HG03196 (cell line): ENCODE data around the gene FDX2.

ENCODE experiments used
- ATAC-seq: cut with Tn5 transposase; IDR thresholded peaks from one replicate; pipeline ENCODE4 v1.9.1; 2021; ENCODE audit not compliant: unreplicated experiment

Gene FDX2

GRCh38 chr19:10305139-10305806 lies 10.5 kb downstream of the FDX2 start:
- ATAC-seq: no peak

DNA sequence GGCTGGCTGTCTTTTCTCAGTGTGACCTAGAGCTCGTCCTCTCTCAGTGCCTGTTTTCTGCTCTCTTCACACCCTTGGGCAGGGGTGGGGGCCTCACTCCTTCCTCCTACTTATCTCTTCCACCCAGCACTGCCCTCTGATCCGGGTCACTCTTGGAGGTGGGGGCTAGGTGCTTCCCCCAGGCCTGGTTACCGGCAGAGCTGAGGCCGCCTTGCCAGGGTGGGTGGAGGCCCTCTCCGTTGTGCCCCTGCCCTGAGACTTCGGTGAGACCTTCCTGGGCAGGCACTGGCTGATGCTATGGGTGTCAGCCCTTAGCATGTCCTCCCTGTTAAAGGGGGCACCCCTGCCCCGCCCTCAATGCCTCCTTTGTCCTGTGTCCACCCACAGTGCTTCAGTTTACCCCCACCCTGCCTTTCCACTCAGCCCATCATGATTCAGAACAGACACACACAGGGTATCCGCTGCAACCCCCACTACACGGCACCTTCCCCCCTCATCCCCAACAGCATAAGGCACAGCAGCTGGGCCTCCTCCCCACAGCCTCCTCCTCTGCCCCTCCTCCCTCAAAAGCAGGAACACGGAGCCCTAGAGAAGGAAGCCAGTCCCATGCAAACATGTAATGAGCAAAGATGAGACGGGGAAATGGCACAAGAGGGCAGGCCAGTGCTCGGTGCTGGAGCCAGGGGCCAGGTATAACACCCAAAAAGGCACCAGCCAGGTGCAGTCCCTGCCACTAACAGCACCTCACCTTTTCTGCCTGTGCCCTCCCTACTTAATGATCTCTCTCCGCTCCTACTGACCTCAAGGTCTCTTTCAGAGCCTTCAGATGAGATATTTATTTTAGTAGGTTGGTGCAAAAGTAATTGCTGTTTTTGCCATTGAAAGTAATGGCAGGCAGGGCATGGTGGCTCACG lies 16.0 kb downstream of the FDX2 start:
- ATAC-seq: no peak

GRCh38 chr19:10295847-10296591 lies 19.8 kb downstream of the FDX2 start:
- no peak for ATAC-seq

DNA sequence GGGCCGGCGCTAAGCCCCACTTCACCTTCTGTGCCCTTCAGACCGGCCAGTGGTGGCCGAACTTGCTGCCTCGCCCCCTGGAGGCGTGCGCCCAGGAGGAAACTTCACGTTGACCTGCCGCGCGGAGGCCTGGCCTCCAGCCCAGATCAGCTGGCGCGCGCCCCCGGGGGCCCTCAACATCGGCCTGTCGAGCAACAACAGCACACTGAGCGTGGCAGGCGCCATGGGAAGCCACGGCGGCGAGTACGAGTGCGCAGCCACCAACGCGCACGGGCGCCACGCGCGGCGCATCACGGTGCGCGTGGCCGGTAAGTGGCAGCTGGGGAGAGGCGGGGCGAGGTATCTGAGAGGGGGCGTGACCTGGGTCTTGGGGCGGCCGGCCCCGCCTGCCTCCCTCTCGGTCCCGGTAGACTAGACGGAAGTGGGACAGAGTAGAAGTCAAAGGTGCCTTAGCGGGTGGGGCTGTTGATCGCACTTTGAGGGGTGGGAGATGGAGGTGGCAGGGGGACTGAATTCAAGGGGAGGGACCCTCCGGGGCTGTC lies 20.4 kb downstream of the FDX2 start:
- ATAC-seq: peak; percentile 40

- ATAC-seq: no peak
Measured at GRCh38 chr19:10294368-10294697, 21.5 kb downstream of the FDX2 start.

DNA sequence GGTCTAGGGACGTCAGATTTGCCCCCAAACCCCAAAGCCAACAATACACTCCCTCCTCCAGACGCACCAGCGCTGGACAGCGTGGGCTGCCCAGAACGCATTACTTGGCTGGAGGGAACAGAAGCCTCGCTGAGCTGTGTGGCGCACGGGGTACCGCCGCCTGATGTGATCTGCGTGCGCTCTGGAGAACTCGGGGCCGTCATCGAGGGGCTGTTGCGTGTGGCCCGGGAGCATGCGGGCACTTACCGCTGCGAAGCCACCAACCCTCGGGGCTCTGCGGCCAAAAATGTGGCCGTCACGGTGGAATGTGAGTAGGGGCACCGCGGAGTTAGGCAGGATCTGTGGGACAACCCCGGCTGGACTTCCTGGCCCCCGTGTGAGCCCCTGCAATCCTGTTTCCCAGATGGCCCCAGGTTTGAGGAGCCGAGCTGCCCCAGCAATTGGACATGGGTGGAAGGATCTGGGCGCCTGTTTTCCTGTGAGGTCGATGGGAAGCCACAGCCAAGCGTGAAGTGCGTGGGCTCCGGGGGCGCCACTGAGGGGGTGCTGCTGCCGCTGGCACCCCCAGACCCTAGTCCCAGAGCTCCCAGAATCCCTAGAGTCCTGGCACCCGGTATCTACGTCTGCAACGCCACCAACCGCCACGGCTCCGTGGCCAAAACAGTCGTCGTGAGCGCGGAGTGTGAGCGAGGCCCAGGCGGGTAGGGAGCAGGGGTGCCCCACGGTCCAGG lies 22.0 kb downstream of the FDX2 start:
- no peak for ATAC-seq

GRCh38 chr19:10292789-10293636 lies 22.8 kb downstream of the FDX2 start:
- ATAC-seq: no peak

GRCh38 chr19:10292206-10292788 lies 23.5 kb downstream of the FDX2 start:
- ATAC-seq: no peak

GRCh38 chr19:10291554-10292205 lies 24.1 kb downstream of the FDX2 start:
- ATAC-seq: no peak

DNA sequence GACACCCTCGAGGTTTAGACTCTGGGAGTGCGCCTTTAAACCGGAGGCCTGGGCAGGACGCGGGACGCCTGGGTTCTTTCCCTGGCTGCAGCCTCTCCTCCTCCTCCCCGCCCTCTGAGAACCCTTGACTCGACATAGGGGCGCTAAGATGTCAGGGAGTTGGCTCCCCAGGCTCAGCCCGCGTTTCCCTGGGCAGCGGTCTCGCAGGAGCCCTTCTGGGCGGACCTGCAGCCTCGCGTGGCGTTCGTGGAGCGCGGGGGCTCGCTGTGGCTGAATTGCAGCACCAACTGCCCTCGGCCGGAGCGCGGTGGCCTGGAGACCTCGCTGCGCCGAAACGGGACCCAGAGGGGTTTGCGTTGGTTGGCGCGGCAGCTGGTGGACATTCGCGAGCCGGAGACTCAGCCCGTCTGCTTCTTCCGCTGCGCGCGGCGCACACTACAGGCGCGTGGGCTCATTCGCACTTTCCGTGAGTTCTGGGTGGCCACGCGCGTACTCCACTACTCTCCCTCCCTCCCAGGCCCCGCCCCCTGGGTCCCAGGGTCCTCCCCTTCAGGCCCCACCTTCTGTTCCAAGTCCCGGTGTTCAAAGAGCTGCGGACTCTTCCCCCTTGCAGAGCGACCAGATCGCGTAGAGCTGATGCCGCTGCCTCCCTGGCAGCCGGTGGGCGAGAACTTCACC lies 24.8 kb downstream of the FDX2 start:
- no peak for ATAC-seq

DNA sequence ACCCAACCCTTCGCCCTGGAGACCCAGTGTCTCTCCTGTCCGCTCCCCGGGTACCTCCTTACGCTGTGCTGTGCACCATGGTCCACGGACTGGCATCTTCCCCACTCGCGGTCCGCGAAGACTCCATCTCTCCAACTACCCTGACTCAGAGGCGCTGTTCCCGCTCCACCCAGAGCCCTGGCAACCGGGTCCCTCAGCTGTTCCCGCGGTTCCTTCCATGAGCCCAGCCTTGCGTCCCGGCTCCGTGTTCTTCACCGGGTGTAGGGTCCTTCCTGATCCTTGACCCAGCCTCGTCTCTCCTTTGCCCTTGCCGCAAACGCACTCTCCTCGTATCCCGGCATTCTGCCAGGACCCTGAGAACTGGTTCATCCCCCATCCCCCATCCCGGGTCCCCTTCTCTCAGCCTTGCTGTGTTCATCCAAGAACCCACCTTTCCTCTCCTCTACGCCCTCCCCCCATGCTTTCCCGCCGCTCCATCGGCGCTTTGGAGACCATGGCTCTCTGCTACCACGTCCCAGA lies 25.4 kb downstream of the FDX2 start:
- no peak for ATAC-seq

DNA sequence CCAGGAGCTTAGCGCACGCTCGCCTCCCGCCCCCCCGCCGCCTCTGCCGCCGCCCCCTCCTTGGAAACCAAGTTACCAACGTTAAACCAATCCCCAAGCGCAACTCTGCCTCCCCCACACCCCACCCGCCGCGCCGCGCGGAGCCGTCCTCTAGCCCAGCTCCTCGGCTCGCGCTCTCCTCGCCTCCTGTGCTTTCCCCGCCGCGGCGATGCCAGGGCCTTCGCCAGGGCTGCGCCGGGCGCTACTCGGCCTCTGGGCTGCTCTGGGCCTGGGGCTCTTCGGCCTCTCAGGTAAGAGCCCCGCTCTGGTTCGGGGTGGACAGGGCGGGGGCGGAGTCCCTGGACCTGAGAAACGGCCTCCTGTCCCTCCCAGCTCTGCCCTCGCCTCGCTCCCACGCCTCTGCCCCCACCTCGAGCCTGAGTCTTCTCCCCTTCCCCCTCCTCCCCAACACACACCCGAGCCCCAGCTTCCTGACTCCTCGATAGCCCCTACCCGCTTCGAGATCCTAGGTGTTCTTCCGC lies 25.9 kb downstream of the FDX2 start, which contains the start of gene ICAM5:
TSS of gene ICAM5 (plus strand) at position 117 of the 521 bp plus-strand sequence. CDS start at position 209, 92 bp downstream.
- ATAC-seq: no peak

DNA sequence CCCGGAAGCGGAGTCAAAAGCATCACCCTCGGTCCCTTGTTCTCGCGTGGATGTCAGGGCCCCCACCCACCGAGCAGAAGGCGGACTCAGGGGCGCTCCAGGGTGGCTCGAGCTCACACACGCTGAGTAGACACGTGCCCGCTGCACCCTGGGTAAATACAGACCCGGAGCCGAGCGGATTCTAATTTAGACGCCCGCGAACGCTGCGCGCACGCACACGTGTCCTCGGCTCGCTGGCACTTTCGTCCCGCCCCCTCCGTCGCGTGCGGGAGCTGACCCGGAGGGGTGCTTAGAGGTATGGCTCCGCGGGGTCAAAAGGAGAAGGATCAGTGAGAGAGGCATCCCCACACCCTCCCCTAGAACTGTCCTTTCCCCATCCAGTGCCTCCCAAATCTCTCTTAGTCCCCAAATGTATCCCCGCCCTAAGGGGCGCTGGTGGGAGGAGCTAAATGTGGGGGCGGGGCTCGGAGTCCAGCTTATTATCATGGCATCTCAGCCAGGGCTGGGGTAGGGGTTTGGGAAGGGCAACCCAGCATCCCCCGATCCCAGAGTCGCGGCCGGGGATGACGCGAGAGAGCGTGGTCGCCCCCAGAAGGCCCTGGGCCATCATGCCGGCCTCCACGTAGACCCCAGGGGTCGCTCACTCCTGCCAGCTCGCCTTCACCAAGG lies 26.5 kb downstream of the FDX2 start:
- no peak for ATAC-seq

- no peak for ATAC-seq
Measured at GRCh38 chr19:10288662-10289166, 27.1 kb downstream of the FDX2 start.

DNA sequence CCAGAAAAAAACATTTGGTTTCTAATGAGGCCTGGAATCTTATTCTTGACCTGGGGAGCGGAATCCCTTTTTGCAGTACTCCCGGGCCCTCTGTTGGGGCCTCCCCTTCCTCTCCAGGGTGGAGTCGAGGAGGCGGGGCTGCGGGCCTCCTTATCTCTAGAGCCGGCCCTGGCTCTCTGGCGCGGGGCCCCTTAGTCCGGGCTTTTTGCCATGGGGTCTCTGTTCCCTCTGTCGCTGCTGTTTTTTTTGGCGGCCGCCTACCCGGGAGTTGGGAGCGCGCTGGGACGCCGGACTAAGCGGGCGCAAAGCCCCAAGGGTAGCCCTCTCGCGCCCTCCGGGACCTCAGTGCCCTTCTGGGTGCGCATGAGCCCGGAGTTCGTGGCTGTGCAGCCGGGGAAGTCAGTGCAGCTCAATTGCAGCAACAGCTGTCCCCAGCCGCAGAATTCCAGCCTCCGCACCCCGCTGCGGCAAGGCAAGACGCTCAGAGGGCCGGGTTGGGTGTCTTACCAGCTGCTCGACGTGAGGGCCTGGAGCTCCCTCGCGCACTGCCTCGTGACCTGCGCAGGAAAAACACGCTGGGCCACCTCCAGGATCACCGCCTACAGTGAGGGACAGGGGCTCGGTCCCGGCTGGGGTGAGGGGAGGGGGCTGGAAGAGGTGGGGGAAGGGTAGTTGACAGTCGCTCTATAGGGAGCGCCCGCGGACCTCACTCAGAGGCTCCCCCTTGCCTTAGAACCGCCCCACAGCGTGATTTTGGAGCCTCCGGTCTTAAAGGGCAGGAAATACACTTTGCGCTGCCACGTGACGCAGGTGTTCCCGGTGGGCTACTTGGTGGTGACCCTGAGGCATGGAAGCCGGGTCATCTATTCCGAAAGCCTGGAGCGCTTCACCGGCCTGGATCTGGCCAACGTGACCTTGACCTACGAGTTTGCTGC lies 28.7 kb downstream of the FDX2 start, which contains the start of gene ICAM4:
TSS of gene ICAM4 (plus strand) at position 153 of the 935 bp plus-strand sequence. CDS start at position 211, 58 bp downstream.
- no peak for ATAC-seq

DNA sequence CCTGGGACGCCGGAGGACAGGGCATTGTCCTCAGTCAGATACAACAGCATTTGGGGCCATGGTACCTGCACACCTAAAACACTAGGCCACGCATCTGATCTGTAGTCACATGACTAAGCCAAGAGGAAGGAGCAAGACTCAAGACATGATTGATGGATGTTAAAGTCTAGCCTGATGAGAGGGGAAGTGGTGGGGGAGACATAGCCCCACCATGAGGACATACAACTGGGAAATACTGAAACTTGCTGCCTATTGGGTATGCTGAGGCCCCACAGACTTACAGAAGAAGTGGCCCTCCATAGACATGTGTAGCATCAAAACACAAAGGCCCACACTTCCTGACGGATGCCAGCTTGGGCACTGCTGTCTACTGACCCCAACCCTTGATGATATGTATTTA lies 30.4 kb downstream of the FDX2 start:
- no peak for ATAC-seq
